ENCODE measurements around the gene ANKRD60.

ANKRD60 gene

GRCh38 chr20:58228484-58229197 is at the start of gene ANKRD60:
Gene ANKRD60, minus strand, starts transcription at chr20:58228653. Its CDS starts 0 bp downstream, at chr20:58228653.
- DNase-seq = peak; percentile 63

DNA sequence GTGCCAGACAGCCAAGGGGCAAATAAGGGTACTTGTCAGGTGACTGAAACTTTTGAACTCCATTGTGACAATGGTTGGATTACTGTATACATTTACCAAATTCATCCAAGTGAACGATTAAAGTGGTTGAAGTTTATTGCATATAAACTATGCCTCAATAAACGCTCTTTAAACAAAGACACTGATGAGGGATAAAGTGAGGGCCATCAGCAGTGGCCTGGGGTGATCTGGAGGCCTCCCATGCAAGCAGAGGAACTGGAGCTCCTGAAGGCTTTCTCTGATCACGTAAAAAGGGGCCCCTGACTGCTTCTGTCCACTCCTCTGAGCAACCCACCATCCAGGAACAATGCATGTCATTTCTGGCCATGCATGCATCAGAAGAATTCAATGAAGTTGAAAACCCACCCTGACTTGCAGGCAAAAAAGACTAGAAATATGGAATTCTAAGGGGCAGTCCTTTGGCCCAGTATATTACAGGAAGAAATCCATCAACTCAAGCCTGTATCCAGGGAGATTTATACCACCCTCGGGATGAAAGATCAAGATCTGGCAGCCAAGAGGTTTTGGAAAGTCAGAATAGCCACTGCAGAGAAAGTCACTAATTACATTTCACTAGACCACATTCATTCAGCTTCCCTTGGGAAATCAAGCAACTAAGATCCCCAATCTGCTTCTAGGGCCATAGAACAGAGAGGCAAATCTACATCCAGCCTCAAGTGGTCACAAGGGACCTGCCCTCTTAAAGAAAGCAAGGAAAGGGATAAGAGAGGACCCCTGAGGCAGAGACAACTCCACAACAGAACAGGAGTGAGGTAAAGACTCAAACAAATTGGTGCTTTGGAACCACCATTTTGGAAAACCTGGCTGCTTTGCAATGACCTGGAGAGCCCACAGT is 49.4 kb upstream of the ANKRD60 start:
- no peak for DNase-seq

GRCh38 chr20:58277107-58277506 is 48.7 kb upstream of the ANKRD60 start:
- DNase-seq = peak; percentile 25

- no peak for DNase-seq
Measured at GRCh38 chr20:58274384-58274783, 45.9 kb upstream of the ANKRD60 start.

DNA sequence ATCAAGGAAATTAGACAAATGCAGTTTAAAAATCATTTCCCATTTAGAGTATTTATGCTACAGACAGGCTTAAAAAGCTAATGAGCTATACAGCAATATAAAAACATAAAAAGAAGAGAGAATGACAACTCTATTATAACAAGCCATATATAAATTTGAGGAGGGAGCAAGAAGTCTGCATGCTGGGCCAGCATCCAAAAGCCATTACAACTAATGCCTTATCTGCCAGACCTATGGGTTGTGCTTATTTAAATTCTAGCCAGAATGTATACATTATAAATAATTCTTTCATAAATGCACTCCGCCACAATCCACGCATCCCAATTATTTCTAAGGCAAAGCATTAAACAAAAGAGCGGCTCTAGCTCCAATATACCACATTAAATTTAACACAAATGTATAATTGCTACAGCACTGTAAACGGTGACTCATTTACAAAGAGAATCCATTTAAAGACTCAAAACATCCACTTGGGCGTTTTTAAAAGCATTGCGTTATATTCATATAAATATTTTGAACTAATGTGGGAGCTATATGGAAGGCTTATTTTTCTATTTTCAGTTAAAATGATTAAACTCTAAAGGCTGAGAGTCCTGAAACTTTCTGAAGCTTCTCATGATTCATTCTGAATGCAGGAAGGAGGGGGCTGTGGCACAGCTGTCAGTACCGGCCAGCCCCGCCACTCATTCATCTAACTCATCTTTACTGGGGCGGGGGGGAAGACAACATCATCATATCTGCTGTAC is 43.3 kb upstream of the ANKRD60 start:
- DNase-seq = peak; percentile 2

GRCh38 chr20:58268936-58269619 is 40.6 kb upstream of the ANKRD60 start:
- DNase-seq = no peak

GRCh38 chr20:58268421-58268821 is 40.0 kb upstream of the ANKRD60 start:
- DNase-seq = no peak

DNA sequence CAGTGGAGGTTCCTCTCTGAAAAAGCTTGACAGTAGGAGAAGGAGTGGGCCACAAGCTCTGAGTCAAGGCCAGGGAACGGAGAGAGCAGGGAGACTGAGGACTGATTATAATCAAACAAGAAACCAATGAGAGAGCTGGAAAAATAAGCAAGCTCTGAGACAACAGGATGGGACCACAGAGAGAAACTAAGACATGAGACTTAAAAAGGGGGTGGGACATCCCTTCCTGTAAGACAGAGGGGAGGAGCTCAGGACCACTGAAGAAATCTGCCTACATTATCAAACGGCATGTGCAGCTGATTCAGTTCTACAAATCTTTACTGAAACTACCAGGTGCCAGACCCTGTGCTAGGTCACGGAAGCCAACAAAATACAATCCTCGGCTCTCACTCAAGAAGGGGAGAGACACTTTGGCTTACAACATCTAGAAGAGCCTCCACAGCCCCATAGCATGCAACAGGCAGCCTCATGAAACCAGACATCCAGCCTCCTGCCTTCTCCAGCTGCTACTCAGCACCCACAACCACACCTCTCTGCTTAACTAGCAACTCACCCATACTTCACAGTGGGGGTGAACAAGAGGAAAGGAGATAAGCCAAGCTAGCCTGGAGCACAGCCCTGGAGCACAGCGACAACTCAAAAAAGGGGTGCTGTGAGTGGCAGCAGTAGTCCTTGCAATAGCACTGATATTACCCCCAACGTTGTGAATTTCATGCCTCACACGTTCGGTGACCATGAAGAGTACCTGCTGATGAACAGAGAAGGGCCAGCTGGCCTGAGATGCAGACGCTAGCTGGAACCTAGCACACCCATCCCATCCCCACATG is 39.1 kb upstream of the ANKRD60 start:
- DNase-seq = no peak

GRCh38 chr20:58264271-58264670 is 35.8 kb upstream of the ANKRD60 start:
- no peak for DNase-seq

GRCh38 chr20:58261660-58262059 is 33.2 kb upstream of the ANKRD60 start:
- DNase-seq = no peak

GRCh38 chr20:58260006-58260405 is 31.6 kb upstream of the ANKRD60 start:
- no peak for DNase-seq

- no peak for DNase-seq
Measured at GRCh38 chr20:58256842-58257241, 28.4 kb upstream of the ANKRD60 start.

DNA sequence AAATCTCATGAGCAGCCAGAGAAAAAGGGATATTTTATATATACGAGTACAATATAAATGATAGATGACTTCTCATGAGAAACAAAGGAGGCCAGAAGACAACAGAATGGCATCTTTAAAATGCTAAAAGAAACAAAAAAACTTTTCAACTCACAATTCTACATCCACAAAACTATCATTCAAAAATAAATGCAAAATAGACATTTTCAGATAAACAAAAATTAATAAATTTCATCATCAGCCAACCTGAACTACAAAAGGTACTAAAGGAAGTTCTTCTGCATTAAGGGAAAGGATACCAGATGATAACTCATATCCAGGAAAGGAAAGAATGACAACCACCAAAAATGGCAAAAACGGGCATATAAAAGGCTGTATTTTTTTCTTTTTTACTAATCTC is 27.9 kb upstream of the ANKRD60 start:
- no peak for DNase-seq

DNA sequence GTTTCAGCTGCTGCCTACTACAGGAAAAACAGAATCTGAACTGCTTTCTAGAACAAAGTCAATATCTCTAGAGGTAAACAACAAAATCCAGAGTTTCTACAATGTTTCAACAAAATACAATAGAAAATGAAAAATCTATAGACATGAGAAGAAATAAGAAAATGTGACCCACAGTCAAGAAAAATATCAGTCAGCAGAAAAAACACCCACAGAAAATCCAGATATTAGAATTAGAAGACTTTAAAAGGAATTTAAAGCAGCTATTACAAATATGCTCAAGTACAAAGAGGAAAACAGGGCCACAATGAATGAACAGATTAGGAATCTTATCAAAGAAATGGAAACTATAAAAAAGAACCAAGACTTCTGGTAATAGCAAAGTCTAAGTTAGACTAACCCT is 26.4 kb upstream of the ANKRD60 start:
- DNase-seq = no peak

DNA sequence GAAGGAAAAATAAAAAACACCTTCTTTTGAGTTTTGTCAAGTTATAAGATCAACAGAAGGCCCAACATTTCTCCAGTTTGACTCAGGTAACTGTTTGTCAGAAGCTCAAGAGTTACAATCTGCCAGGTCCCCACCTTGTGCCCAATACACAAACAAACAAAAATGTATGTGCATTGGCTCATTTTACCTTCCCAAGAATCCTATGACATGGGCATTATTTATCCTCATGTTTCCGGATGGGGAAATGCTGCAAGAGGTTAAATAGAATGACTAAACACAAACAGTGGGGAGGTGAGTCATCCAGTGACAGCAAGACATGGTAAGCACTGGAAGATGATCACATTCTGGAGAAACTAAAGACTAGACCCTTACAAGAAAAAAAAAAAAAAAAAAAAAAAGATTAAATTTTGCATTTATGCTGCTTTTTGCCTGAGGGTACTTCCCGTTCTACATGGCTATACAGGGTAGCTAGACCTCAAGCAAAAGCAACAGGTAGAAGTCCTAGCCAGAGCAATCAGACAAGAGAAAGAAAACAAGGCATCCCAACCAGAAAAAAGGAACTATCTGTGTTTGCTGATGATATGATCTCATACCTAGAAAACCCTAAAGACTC is 23.6 kb upstream of the ANKRD60 start:
- no peak for DNase-seq

- no peak for DNase-seq
Measured at GRCh38 chr20:58251348-58251978, 23.0 kb upstream of the ANKRD60 start.

GRCh38 chr20:58246346-58246745 is 17.9 kb upstream of the ANKRD60 start:
- no peak for DNase-seq

- no peak for DNase-seq
Measured at GRCh38 chr20:58245931-58246330, 17.5 kb upstream of the ANKRD60 start.

DNA sequence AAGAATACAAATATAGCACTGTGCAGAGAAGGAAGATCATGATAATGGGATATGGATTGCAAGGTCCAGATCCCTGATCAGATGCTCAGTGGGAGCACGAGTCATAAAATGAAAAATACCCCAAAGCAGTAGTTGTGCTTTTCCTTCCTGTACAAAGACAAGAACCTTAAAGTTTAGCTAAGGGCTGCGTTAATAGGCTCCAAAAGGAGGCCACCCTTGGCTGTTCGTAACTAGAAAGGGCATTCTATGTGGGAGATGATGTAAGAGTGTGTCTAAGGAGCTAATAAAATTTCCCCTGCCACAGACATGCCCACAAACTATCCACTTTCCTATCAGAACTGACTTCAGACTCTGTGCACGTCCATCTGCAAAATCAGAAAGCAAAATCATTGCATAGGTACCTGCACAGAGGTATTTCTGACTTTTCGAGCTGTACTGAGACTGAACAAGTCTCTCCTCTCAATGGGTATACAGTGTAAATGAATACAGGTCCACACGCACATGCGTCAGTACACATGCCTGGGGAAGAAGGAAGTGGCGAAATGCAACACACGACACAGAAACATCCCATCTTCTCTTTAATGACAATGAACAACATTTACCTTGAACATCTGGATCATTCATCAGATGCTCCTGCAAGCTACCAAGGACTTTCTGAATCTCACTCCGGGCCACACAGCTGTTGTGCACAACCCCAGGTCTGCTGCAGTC is 16.9 kb upstream of the ANKRD60 start:
- DNase-seq = no peak

- DNase-seq = no peak
Measured at GRCh38 chr20:58244517-58245030, 16.1 kb upstream of the ANKRD60 start.

All from NCI-H526 treated with DMSO at 0.1 percent for 48 hours (cell line).